GM12874 (cell line): Measurements from ENCODE around the gene CCDC141.

Source experiments
- CTCF ChIP-seq: IDR thresholded peaks from 2 replicates; pipeline ENCODE4 v1.5.1; 2011; ENCODE audit warnings: low read depth, mild to moderate bottlenecking, control low read depth, low read length, moderate library complexity; ENCODE audit not compliant: insufficient read depth

Gene CCDC141

GRCh38 chr2:178882666-178883440 lies 167.1 kb downstream of the CCDC141 start:
- TF ChIP-seq CTCF = no peak

- TF ChIP-seq CTCF = no peak
Observed at GRCh38 chr2:178881075-178881474, 168.9 kb downstream of the CCDC141 start.

- no peak for TF ChIP-seq CTCF
Observed at GRCh38 chr2:178880257-178880656, 169.7 kb downstream of the CCDC141 start.

GRCh38 chr2:178877874-178878273 lies 172.1 kb downstream of the CCDC141 start:
- TF ChIP-seq CTCF = no peak

- no peak for TF ChIP-seq CTCF
Observed at GRCh38 chr2:178874529-178875240, 175.3 kb downstream of the CCDC141 start.

- TF ChIP-seq CTCF = no peak
Observed at GRCh38 chr2:178873912-178874311, 176.0 kb downstream of the CCDC141 start.

- no peak for TF ChIP-seq CTCF
Observed at GRCh38 chr2:178871536-178871935, 178.4 kb downstream of the CCDC141 start.
